GM06990 (cell line): ENCODE results near the gene CAMTA1.

Experiments
- DNase-seq: peaks from one replicate; pipeline ENCODE4 v3.0.0-alpha.2; 2011; ENCODE audit not compliant: insufficient read length; ENCODE audit errors: extremely low read depth
- H3K27me3 ChIP-seq: replicated peaks from 2 replicates; pipeline ENCODE4 v1.6.0; 2011; ENCODE audit warnings: low read length; ENCODE audit not compliant: control insufficient read depth, insufficient read depth
- H3K36me3 ChIP-seq: 2 replicates; pipeline ENCODE4 v1.5.1; 2011; ENCODE audit warnings: low read length; ENCODE audit not compliant: control insufficient read depth, insufficient read depth
- H3K4me3 ChIP-seq: replicated peaks from 2 replicates; pipeline ENCODE4 v1.5.1; 2011; ENCODE audit warnings: low read depth, mild to moderate bottlenecking, control low read depth, low read length
- TF ChIP-seq, protein P1 (sequence below): IDR thresholded peaks from 2 replicates; pipeline ENCODE4 v1.5.1; 2011; ENCODE audit warnings: low read length, control low read depth, mild to moderate bottlenecking, inconsistent platforms; ENCODE audit not compliant: insufficient read depth, poor library complexity, severe bottlenecking

The CAMTA1 gene

DNA sequence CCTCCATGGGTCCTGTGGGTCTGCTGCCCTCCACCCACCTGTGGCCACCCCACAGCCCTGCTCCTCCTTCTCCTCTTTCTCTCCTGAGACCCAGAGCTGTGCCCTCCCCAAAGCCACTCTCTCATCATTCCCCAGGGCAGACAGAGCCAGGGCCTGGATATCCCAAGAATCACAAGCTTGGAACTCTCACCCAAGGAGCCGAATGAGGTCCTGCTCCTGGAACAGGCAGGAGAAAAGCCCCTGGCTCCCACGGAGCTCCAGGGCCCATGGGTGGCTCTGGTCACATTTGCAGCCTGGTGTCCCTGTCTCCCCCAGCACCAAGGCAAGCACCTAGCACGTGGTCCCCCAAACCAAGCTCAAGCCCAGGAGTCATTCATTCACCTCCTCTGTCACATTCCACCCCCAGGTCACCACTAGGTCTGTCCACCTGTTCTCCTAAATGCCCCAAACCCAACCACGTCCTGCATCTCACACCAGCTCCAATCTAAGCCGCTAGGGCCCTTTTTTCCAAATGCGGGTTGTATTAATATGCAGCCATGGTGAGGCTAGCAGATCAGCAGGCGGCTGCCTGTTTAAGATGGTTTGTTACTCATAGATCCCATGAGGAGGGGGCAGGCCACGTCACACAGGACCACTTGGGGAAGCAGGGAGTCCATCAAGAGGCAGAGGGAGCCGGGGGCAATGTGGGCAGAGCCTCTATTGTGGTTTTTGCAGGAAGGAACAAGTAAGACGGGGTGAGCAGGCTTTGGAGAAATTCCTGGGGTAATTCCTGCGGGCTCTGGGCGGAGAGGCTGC, 770.3 kb downstream of the CAMTA1 start:
- Histone ChIP-seq H3K4me3 (no peak overlapping the region), H3K27me3 (no peaks in the 10 kb centered on the region; the same call in 1 of the 2 replicates), H3K36me3 (no peaks in the 10 kb centered on the region)
- DNase-seq, result no peak
- TF ChIP-seq, protein P1, sequence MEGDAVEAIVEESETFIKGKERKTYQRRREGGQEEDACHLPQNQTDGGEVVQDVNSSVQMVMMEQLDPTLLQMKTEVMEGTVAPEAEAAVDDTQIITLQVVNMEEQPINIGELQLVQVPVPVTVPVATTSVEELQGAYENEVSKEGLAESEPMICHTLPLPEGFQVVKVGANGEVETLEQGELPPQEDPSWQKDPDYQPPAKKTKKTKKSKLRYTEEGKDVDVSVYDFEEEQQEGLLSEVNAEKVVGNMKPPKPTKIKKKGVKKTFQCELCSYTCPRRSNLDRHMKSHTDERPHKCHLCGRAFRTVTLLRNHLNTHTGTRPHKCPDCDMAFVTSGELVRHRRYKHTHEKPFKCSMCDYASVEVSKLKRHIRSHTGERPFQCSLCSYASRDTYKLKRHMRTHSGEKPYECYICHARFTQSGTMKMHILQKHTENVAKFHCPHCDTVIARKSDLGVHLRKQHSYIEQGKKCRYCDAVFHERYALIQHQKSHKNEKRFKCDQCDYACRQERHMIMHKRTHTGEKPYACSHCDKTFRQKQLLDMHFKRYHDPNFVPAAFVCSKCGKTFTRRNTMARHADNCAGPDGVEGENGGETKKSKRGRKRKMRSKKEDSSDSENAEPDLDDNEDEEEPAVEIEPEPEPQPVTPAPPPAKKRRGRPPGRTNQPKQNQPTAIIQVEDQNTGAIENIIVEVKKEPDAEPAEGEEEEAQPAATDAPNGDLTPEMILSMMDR, result no peak

DNA sequence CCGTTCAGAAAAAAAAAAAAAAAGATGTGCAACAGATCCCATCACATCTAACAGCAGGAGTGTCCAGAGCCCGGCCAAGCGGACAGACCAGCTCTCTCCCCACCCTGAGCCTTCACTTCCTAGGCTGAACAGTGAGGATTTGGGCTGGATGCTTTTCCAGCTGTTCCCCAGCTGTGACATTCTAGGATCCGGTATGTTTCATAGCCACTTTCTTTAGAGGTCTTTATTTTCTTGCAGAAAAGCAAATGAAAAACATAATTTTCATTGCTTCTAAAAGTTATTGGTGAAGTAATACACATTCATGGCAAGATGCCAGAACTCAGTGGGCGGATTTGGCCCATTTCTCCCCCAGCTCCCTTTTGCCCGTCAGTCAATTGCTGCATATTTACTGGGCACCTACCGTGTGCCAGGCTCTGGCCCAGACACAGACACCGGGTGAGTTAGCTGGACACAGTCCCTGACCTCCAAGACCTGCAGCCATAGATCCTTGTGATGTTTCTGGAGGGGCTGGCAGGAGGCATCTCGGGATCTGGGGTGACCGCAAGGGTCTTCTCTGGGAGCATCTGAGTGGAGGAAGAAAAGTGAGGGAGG, 772.1 kb downstream of the CAMTA1 start:
- Histone ChIP-seq H3K36me3 (no peaks in the 10 kb centered on the region), H3K27me3 (no peaks in the 10 kb centered on the region; the same call in 1 of the 2 replicates), H3K4me3 (no peak overlapping the region)
- TF ChIP-seq, protein P1, result no peak
- no peak for DNase-seq

DNA sequence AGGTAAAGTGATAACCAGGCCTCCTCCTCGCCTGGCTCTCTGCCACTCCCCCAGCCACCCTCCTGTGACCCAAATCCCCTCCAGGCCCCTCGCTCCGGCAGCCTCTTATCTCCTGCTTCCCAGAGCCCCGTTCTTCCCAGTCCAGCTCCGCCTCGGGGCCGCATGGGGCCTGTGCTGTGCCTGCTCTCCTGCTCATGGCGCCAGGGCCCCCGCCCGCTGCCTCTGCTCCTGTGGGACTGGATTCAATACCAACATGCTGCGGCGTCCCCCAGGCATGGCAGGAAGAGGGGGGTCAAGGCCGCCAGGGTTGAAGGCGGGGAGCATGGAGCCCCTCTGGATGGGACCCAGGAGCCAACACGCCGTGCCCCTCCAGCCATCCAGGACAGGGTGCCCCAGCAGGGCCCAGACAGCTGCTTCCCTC, 772.8 kb downstream of the CAMTA1 start:
- DNase-seq, result no peak
- TF ChIP-seq, protein P1, result no peak
- H3K36me3 ChIP-seq, result no peaks in the 10 kb centered on the region
- H3K27me3 ChIP-seq, result no peaks in the 10 kb centered on the region; the same call in 1 of the 2 replicates
- H3K4me3 ChIP-seq, result no peak overlapping the region

DNA sequence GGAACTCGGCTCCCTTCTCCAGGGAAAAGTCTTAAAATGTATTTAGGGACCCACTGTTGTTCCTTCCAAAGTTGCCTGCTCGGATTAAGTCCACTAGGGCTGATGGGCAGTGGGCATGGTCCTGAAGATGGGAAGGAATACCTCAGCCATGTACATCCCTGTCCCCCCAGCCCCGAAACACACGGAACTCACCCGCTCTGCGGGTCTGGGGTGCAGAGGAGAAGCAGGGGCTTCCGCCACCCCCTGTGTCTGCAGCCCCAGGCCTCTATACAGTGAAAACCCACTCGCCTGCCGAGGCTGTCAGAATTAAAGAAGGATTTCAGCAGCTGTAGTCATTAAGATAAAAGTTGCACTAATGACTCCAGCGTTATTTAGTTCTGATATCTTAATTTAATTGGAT, 773.2 kb downstream of the CAMTA1 start:
- TF ChIP-seq, protein P1, result no peak

DNA sequence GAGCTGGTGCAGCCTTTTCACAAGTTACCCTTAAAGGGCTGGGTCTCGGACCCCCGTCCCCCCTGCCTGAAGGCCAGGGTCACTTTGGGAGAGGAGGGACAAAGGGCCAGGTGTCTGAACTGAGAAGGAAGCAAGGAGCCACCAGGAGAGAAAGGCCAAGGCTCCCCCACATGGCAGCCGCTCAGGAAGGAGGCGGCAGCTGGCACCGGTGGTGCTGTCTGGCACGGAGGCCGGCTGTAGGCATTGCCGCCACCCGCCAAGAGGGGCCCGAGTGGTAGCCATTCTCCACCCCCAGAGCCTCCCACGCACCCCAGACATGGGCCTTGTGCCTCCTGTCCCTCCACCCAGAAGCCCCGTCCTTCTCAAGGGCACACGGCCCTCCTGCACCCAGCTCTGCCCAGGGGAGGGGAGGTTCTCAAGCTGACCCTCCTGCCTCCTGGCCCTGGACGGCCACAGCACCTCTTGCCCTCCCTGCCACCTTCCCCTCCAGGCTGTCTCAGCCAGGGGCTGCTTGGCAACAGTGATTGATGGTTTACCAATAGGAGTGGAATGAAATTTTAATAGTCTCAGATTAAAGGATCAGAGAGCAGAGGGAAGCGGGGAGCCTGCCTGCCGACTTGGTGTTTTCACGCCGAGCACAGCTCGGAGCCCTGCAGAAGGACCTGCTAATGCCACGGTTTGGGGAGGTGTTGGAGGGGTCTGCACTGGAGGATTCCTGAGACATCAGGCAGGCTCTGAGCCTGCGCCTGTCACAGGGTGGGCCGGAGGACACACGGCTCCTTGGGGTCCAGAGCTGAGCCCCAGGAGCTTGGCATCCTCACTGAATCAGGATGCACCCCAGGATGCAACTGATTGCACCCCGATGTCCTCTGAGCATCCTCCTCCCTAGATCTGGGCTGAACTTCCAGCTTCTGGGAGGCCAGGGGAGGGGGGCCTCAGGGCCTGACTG, 773.9 kb downstream of the CAMTA1 start:
- TF ChIP-seq, protein P1, result no peak
- no peak for DNase-seq
- no peak overlapping the region for H3K4me3 ChIP-seq
- H3K27me3 ChIP-seq, result no peaks in the 10 kb centered on the region; the same call in 1 of the 2 replicates
- H3K36me3 ChIP-seq, result no peaks in the 10 kb centered on the region

More for the DNA sequence above, 773.2 kb downstream of the CAMTA1 start:
- H3K27me3 ChIP-seq, result no peaks in the 10 kb centered on the region; the same call in 1 of the 2 replicates
- no peaks in the 10 kb centered on the region for H3K36me3 ChIP-seq
- no peak for DNase-seq
- H3K4me3 ChIP-seq, result no peak overlapping the region
